GM21447 (cell line): ENCODE measurements around the gene SNX13.

Experiments
- ATAC-seq: cut with Tn5 transposase; IDR thresholded peaks from one replicate; pipeline ENCODE4 v1.9.1; 2021; ENCODE audit not compliant: unreplicated experiment

SNX13 gene

GRCh38 chr7:17940302-17940883, at the start of gene SNX13:
SNX13 (minus strand) TSS chr7:17940494; CDS start chr7:17940295, 199 bp downstream.
- peak; percentile 88 for ATAC-seq

- ATAC-seq, result no peak
These were observed 49.3 kb upstream of the SNX13 start for GRCh38 chr7:17989546-17989945.

- ATAC-seq, result no peak
These were observed 48.6 kb upstream of the SNX13 start for GRCh38 chr7:17988858-17989257.

- no peak for ATAC-seq
These were observed 47.8 kb upstream of the SNX13 start for GRCh38 chr7:17988141-17988540.

GRCh38 chr7:17986851-17987250, 46.6 kb upstream of the SNX13 start:
- no peak for ATAC-seq

- no peak for ATAC-seq
These were observed 45.4 kb upstream of the SNX13 start for GRCh38 chr7:17985473-17986239.

GRCh38 chr7:17984288-17984687, 44.0 kb upstream of the SNX13 start:
- no peak for ATAC-seq

GRCh38 chr7:17983221-17984062, 43.1 kb upstream of the SNX13 start:
- ATAC-seq, result no peak

GRCh38 chr7:17976952-17977351, 36.7 kb upstream of the SNX13 start:
- ATAC-seq, result no peak

- no peak for ATAC-seq
These were observed 31.1 kb upstream of the SNX13 start for GRCh38 chr7:17971411-17971810.

GRCh38 chr7:17968791-17969715, 28.8 kb upstream of the SNX13 start:
- ATAC-seq, result no peak

- no peak for ATAC-seq
These were observed 26.4 kb upstream of the SNX13 start for GRCh38 chr7:17966706-17967105.

- ATAC-seq, result no peak
These were observed 25.3 kb upstream of the SNX13 start for GRCh38 chr7:17965603-17966002.

GRCh38 chr7:17963281-17963680, 23.0 kb upstream of the SNX13 start:
- no peak for ATAC-seq

GRCh38 chr7:17962652-17963051, 22.4 kb upstream of the SNX13 start:
- no peak for ATAC-seq

GRCh38 chr7:17957871-17958270, 17.6 kb upstream of the SNX13 start:
- ATAC-seq, result no peak

- peak; percentile 100 for ATAC-seq
These were observed 12.1 kb upstream of the SNX13 start for GRCh38 chr7:17952387-17952786.

GRCh38 chr7:17951742-17952254, 11.5 kb upstream of the SNX13 start:
- ATAC-seq, result no peak

- no peak for ATAC-seq
These were observed 8.4 kb upstream of the SNX13 start for GRCh38 chr7:17948526-17949238.

GRCh38 chr7:17947620-17948019, 7.3 kb upstream of the SNX13 start:
- no peak for ATAC-seq
